GM12892 (cell line): ENCODE results near the gene PSEN1.

ENCODE experiments used
- POLR2A ChIP-seq: IDR thresholded peaks from 2 replicates; pipeline ENCODE4 v1.6.1; 2011; ENCODE audit warnings: low read depth, low read length, control low read depth
- POLR2AphosphoS5 ChIP-seq: IDR thresholded peaks from 2 replicates; pipeline ENCODE4 v1.6.1; 2011; ENCODE audit warnings: low read depth, low read length, control low read depth

- TF ChIP-seq POLR2A (no peak), POLR2AphosphoS5 (no peak)
Measured at GRCh38 chr14:73170686-73171085, 34.4 kb downstream of the PSEN1 start.
